WTC11 (cell line): Measurements from ENCODE around the gene SCP2D1. TPM values are rescaled to one million over a fixed set of nuclear protein-coding genes. Genes with fewer than 3 reads are reported as not detected.

Source experiments
- total RNA-seq: library from RNA; stranded (reverse); gene quantifications from 3 replicates; pipeline ENCODE4 v1.2.3, GENCODE V29; 2021

SCP2D1 gene
- total RNA-seq, 1 experiment from 2014 or later = not detected

Other genes starting within 250 kb of the SCP2D1 start
- 71.9 to 78.1 TPM (median 77.4 TPM) in 3 replicates for gene SMIM26, start 246.4 kb upstream of the SCP2D1 start, total RNA-seq
- 69.8 to 71.1 TPM (median 70.1 TPM) in 3 replicates for gene DTD1, start 225.7 kb upstream of the SCP2D1 start, total RNA-seq